Neural cell (in vitro differentiated cells): ENCODE measurements around the gene ABHD13. TPM values are rescaled to one million over a fixed set of nuclear protein-coding genes. Genes with fewer than 3 reads are reported as not detected.

ENCODE experiments used
- H2AFZ ChIP-seq: fragments of 200-600, 300-800 bp; sonication (generic), shearing (Covaris generic); 2 replicates; pipeline ENCODE4 v1.6.0; 2014; ENCODE audit warnings: low read depth, mild to moderate bottlenecking, antibody characterized with exemption, low read length, moderate library complexity
- H3F3A ChIP-seq: fragments of 200-600 bp; shearing (Covaris generic); 2 replicates; pipeline ENCODE4 v1.6.1; 2016; ENCODE audit warnings: mild to moderate bottlenecking, moderate library complexity, mixed read lengths, antibody characterized with exemption, low read length; ENCODE audit not compliant: insufficient read depth, poor library complexity, severe bottlenecking
- H3K27ac ChIP-seq: fragments of 200-600, 300-800 bp; sonication (generic), shearing (Covaris generic); 2 replicates; pipeline ENCODE4 v1.5.1; 2014; ENCODE audit warnings: mild to moderate bottlenecking, low read length, moderate library complexity
- H3K27me3 ChIP-seq: fragments of 300-800, 200-600 bp; sonication (generic), shearing (Covaris generic); 2 replicates; pipeline ENCODE4 v1.6.0; 2014; ENCODE audit warnings: mild to moderate bottlenecking, low read depth, low read length, moderate library complexity; ENCODE audit not compliant: insufficient read depth
- H3K36me3 ChIP-seq: fragments of 300-800, 200-600 bp; sonication (generic), shearing (Covaris generic); 2 replicates; pipeline ENCODE4 v1.5.1; 2014; ENCODE audit warnings: mild to moderate bottlenecking, antibody characterized with exemption, low read length, moderate library complexity; ENCODE audit not compliant: insufficient read depth
- H3K4me2 ChIP-seq: fragments of 300-800, 200-600 bp; sonication (generic), shearing (Covaris generic); 2 replicates; pipeline ENCODE4 v1.6.0; 2014; ENCODE audit warnings: mild to moderate bottlenecking, low read length
- H3K4me3 ChIP-seq: fragments of 300-800, 200-600 bp; sonication (generic), shearing (Covaris generic); 2 replicates; pipeline ENCODE4 v1.5.1; 2014; ENCODE audit warnings: mild to moderate bottlenecking, low read length, moderate library complexity
- H3K79me2 ChIP-seq: fragments of 200-600 bp; shearing (Covaris generic); replicated peaks from 2 replicates; pipeline ENCODE4 v1.6.0; 2014; ENCODE audit warnings: mild to moderate bottlenecking, low read length, moderate library complexity; ENCODE audit not compliant: insufficient read depth
- H3K9ac ChIP-seq: fragments of 300-800, 200-600 bp; sonication (generic), shearing (Covaris generic); 2 replicates; pipeline ENCODE4 v1.6.1; 2016; ENCODE audit warnings: mild to moderate bottlenecking, low read length, mixed read lengths
- H3K9me2 ChIP-seq: fragments of 200-600 bp; shearing (Covaris generic); 2 replicates; pipeline ENCODE4 v1.6.1; 2016; ENCODE audit warnings: mild to moderate bottlenecking, low read length, mixed read lengths; ENCODE audit not compliant: insufficient read depth
- H3K9me3 ChIP-seq: fragments of 200-600, 300-800 bp; sonication (generic), shearing (Covaris generic); 2 replicates; pipeline ENCODE4 v1.6.1; 2016; ENCODE audit warnings: mild to moderate bottlenecking, mixed run types, low read length, moderate library complexity, mixed read lengths
- H4K20me1 ChIP-seq: fragments of 200-600 bp; shearing (Covaris generic); 2 replicates; pipeline ENCODE4 v1.6.1; 2016; ENCODE audit warnings: mild to moderate bottlenecking, mixed run types; ENCODE audit not compliant: insufficient read depth
- CTCF ChIP-seq: fragments of 450-650 bp; IDR thresholded peaks from 2 replicates; pipeline ENCODE4 v1.5.1; 2014; ENCODE audit warnings: antibody characterized with exemption, mild to moderate bottlenecking, moderate library complexity; ENCODE audit not compliant: poor library complexity, severe bottlenecking
- EP300 ChIP-seq: fragments of 450-650 bp; conservative IDR thresholded peaks from 2 replicates; pipeline ENCODE4 v1.6.1; 2014; ENCODE audit warnings: antibody characterized with exemption, mild to moderate bottlenecking, moderate library complexity; ENCODE audit not compliant: poor library complexity, severe bottlenecking
- EZH2 ChIP-seq: fragments of 200-600, 300-800 bp; shearing (Covaris generic), sonication (generic); IDR thresholded peaks from 2 replicates; pipeline ENCODE4 v1.6.1; 2014; ENCODE audit warnings: antibody characterized with exemption, low read length, borderline replicate concordance, mild to moderate bottlenecking; ENCODE audit not compliant: insufficient read depth, poor library complexity, severe bottlenecking
- MXI1 ChIP-seq: fragments of 450-650 bp; conservative IDR thresholded peaks from 2 replicates; pipeline ENCODE4 v1.6.1; 2014; ENCODE audit warnings: antibody characterized with exemption, mild to moderate bottlenecking; ENCODE audit not compliant: poor library complexity, severe bottlenecking
- POLR2AphosphoS5 ChIP-seq: IDR thresholded peaks from 2 replicates; pipeline ENCODE4 v1.6.1; 2012
- RAD21 ChIP-seq: fragments of 450-650 bp; conservative IDR thresholded peaks from 2 replicates; pipeline ENCODE4 v1.6.1; 2014; ENCODE audit warnings: antibody characterized with exemption, mild to moderate bottlenecking, moderate library complexity
- REST ChIP-seq: IDR thresholded peaks from 2 replicates; pipeline ENCODE4 v1.6.1; 2012; ENCODE audit warnings: borderline replicate concordance
- SMC3 ChIP-seq: fragments of 450-650 bp; conservative IDR thresholded peaks from 2 replicates; pipeline ENCODE4 v1.6.1; 2014; ENCODE audit warnings: antibody characterized with exemption, mild to moderate bottlenecking, moderate library complexity; ENCODE audit not compliant: poor library complexity
- TAF1 ChIP-seq: IDR thresholded peaks from 2 replicates; pipeline ENCODE4 v1.6.1; 2012; ENCODE audit warnings: low read depth
- polyA plus RNA-seq: library from polyadenylated mRNA; depleted of rRNA; stranded (reverse); fragments of >200 nt; gene quantifications from 2 replicates; pipeline ENCODE4 v1.2.3, GENCODE V29; 2014

The ABHD13 gene
- polyA plus RNA-seq, 1 donor from 2014 or later: 14.4 TPM

- Histone ChIP-seq H3K27me3 (no peaks in the 10 kb centered on the region), H2AFZ (no peak overlapping the region), H3K9me3 (no peaks in the 10 kb centered on the region), H3K79me2 (no peaks in the 10 kb centered on the region), H3K9ac (no peak overlapping the region), H3K4me2 (no peak overlapping the region), H3K9me2 (no peaks in the 10 kb centered on the region), H4K20me1 (no peaks in the 10 kb centered on the region), H3K27ac (no peak overlapping the region), H3K36me3 (no peaks in the 10 kb centered on the region), H3F3A (no peaks in the 10 kb centered on the region), H3K4me3 (no peak overlapping the region)
- TF ChIP-seq CTCF: no peak
- no peak for TF ChIP-seq EZH2
- TF ChIP-seq SMC3: no peak
- TF ChIP-seq EP300: no peak
- TF ChIP-seq MXI1: no peak
- TF ChIP-seq TAF1: no peak
- TF ChIP-seq POLR2AphosphoS5: no peak
- TF ChIP-seq REST: no peak
- TF ChIP-seq RAD21: no peak
These were observed 63.7 kb downstream of the ABHD13 start for GRCh38 chr13:108281901-108282300.

GRCh38 chr13:108283110-108283509 is 64.9 kb downstream of the ABHD13 start:
- H3K4me2 ChIP-seq: no peak overlapping the region
- TF ChIP-seq POLR2AphosphoS5: no peak
- no peak for TF ChIP-seq RAD21
- no peak for TF ChIP-seq REST
- no peak for TF ChIP-seq SMC3
- no peak for TF ChIP-seq EZH2
- no peak for TF ChIP-seq EP300
- no peak for TF ChIP-seq TAF1
- no peak for TF ChIP-seq MXI1
- TF ChIP-seq CTCF: no peak
- no peaks in the 10 kb centered on the region for H3K9me2 ChIP-seq
- H3K79me2 ChIP-seq: no peaks in the 10 kb centered on the region
- no peaks in the 10 kb centered on the region for H3F3A ChIP-seq
- H3K9ac ChIP-seq: no peak overlapping the region
- H3K36me3 ChIP-seq: no peaks in the 10 kb centered on the region
- H2AFZ ChIP-seq: no peak overlapping the region
- no peaks in the 10 kb centered on the region for H3K9me3 ChIP-seq
- no peak overlapping the region for H3K4me3 ChIP-seq
- no peaks in the 10 kb centered on the region for H3K27me3 ChIP-seq
- no peak overlapping the region for H3K27ac ChIP-seq
- H4K20me1 ChIP-seq: no peaks in the 10 kb centered on the region
